Uterus (tissue), 2 donors: Measurements from ENCODE around the gene FGG.

Source experiments
- POLR2A ChIP-seq, 2 donors: fragments of 450-650 bp; IDR thresholded peaks; one replicate each; pipeline ENCODE4 v1.6.1; 2016; ENCODE audit warnings: antibody characterized with exemption in 2 of 2, mild to moderate bottlenecking in 1 of 2, moderate library complexity in 1 of 2
- TF ChIP-seq, protein P1 (sequence below), 4 experiments: fragments of 200-600 bp in 2 of 4; fragments of 450-650 bp in 2 of 4; sonication (generic) in 2 of 4; IDR thresholded peaks; one replicate each; pipeline ENCODE4 v1.5.1; 2016 to 2019; ENCODE audit warnings: antibody characterized with exemption in 4 of 4, mild to moderate bottlenecking in 2 of 4, moderate library complexity in 1 of 4

- TF ChIP-seq, protein P1, sequence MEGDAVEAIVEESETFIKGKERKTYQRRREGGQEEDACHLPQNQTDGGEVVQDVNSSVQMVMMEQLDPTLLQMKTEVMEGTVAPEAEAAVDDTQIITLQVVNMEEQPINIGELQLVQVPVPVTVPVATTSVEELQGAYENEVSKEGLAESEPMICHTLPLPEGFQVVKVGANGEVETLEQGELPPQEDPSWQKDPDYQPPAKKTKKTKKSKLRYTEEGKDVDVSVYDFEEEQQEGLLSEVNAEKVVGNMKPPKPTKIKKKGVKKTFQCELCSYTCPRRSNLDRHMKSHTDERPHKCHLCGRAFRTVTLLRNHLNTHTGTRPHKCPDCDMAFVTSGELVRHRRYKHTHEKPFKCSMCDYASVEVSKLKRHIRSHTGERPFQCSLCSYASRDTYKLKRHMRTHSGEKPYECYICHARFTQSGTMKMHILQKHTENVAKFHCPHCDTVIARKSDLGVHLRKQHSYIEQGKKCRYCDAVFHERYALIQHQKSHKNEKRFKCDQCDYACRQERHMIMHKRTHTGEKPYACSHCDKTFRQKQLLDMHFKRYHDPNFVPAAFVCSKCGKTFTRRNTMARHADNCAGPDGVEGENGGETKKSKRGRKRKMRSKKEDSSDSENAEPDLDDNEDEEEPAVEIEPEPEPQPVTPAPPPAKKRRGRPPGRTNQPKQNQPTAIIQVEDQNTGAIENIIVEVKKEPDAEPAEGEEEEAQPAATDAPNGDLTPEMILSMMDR (IDR thresholded peaks at IDR 0.05): no peak
- no peak for TF ChIP-seq POLR2A (IDR thresholded peaks at IDR 0.05)
These were observed 46.4 kb upstream of the FGG start for GRCh38 chr4:154658680-154659405.
